ENCODE measurements around the gene PKDREJ. TPM values are rescaled to one million over a fixed set of nuclear protein-coding genes. Genes with fewer than 3 reads are reported as not detected.

The PKDREJ gene
- total RNA-seq, 1 experiment from 2014 or later = not detected

DNA sequence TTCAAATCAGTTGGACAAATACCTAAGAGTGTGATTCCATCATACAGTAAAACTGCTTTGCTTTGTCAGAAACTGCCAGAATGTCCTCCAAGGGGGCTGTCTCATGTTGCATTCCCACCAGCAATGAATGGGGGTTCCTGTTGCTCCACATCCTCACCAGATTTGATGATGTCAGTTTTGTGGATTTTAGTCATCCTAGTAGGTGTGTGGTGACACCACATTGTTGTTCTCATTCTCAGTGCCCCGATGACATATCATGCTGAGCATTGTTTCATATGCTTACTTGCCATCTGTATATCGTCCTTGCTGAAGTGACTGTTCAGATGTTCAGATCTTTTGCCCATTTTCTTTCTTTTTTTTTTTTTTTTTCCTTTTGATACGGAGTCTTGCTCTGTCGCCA is 50.1 kb downstream of the PKDREJ start (continued):
- TF ChIP-seq ZFX (IDR thresholded peaks at IDR 0.05) = no peak
- no peak for TF ChIP-seq ELF1 (IDR thresholded peaks at IDR 0.05; ENCODE audit: borderline replicate concordance, low read depth)
- no peak for TF ChIP-seq TCF7L2 (IDR thresholded peaks at IDR 0.05; ENCODE audit: borderline replicate concordance, extremely low read depth, insufficient read depth, insufficient read length)

DNA sequence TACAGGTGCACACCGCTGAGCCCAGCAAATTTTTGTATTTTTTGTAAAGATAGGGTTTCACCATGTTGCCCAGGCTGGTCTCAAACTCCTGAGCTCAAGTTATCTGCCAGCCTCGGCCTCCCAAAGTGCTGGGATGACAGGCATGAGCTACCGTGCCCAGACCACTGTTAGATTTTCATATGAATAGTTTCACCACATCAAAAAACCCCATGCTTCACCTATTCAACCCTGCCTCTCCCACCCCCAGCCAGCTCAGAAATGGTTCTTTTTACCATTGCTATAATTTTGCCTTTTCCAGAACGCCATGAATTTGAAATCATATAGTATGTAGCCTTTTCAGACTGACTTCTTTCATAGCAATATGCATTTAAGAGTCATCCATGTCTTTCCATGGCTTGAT is 50.9 kb downstream of the PKDREJ start:
- RAD21 ChIA-PET (ENCODE audit: low non-redundant PET in 1 of 2, low total read pairs in 2 of 2, uncharacterized antibody in 2 of 2, unreplicated experiment in 2 of 2) = no interaction called here
- H3K79me2 ChIP-seq (ENCODE audit: insufficient read depth, low read length) = no peaks in the 10 kb centered on the region
- no peaks in the 10 kb centered on the region for H3K9me2 ChIP-seq (ENCODE audit: insufficient read depth)
- no peak for ATAC-seq
- H3K27me3 ChIP-seq (ENCODE audit: insufficient read depth, low read length) = no peaks in the 10 kb centered on the region
- POLR2A ChIA-PET = no interaction called here
- H3K4me2 ChIP-seq (ENCODE audit: low read length) = no peak overlapping the region
- no peak for DNase-seq (ENCODE audit: low read depth, low spot score)
- H3K4me3 ChIP-seq (replicated peaks in 1 of 2; ENCODE audit: low read depth in 1 of 2, low read length in 2 of 2) = no peak overlapping the region
- CTCF ChIA-PET = no interaction called here
- H2AFZ ChIP-seq (ENCODE audit: low read depth, low read length, poor library complexity, severe bottlenecking) = no peak overlapping the region
- BruUV-seq (replicated peaks) = no TSS peak
- H3K9me3 ChIP-seq (ENCODE audit: control insufficient read depth in 1 of 2, insufficient read depth in 1 of 2, low read depth in 1 of 2, low read length in 2 of 2) = peaks cover 8 to 9% of the 10 kb centered on the region in 2 experiments; a peak in 3 of 4 replicates
- no peak overlapping the region for H3K27ac ChIP-seq (ENCODE audit: low read depth, low read length)
- TF ChIP-seq, protein P1, sequence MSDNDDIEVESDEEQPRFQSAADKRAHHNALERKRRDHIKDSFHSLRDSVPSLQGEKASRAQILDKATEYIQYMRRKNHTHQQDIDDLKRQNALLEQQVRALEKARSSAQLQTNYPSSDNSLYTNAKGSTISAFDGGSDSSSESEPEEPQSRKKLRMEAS (IDR thresholded peaks at IDR 0.05) = no peak
- TF ChIP-seq CBX3 (IDR thresholded peaks at IDR 0.05; ENCODE audit: low read depth) (no peak), SP1 (IDR thresholded peaks at IDR 0.05; ENCODE audit: low read depth) (no peak), EGR1 (IDR thresholded peaks at IDR 0.05; ENCODE audit: low read depth) (no peak), POLR2AphosphoS5 (IDR thresholded peaks at IDR 0.05; ENCODE audit: low read depth, low read length) (no peak), ZFX (IDR thresholded peaks at IDR 0.05) (no peak), JUND (IDR thresholded peaks at IDR 0.05) (no peak), ELF1 (IDR thresholded peaks at IDR 0.05; ENCODE audit: borderline replicate concordance, low read depth) (no peak), SIN3A (IDR thresholded peaks at IDR 0.05; ENCODE audit: low read depth) (no peak), CEBPB (IDR thresholded peaks at IDR 0.05; ENCODE audit: low read depth) (no peak), FOSL1 (IDR thresholded peaks at IDR 0.05; ENCODE audit: low read depth) (no peak), EZH2phosphoT487 (IDR thresholded peaks at IDR 0.05; ENCODE audit: borderline replicate concordance) (no peak), YY1 (IDR thresholded peaks at IDR 0.05; ENCODE audit: extremely low read depth, insufficient replicate concordance, low read depth, low read length) (no peak)
- TF ChIP-seq, protein P2, sequence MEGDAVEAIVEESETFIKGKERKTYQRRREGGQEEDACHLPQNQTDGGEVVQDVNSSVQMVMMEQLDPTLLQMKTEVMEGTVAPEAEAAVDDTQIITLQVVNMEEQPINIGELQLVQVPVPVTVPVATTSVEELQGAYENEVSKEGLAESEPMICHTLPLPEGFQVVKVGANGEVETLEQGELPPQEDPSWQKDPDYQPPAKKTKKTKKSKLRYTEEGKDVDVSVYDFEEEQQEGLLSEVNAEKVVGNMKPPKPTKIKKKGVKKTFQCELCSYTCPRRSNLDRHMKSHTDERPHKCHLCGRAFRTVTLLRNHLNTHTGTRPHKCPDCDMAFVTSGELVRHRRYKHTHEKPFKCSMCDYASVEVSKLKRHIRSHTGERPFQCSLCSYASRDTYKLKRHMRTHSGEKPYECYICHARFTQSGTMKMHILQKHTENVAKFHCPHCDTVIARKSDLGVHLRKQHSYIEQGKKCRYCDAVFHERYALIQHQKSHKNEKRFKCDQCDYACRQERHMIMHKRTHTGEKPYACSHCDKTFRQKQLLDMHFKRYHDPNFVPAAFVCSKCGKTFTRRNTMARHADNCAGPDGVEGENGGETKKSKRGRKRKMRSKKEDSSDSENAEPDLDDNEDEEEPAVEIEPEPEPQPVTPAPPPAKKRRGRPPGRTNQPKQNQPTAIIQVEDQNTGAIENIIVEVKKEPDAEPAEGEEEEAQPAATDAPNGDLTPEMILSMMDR (IDR thresholded peaks at IDR 0.05 in 2 of 3, conservative IDR thresholded peaks at IDR 0.05 in 1 of 3; ENCODE audit: borderline replicate concordance in 1 of 3, insufficient read depth in 1 of 3, low read depth in 2 of 3, low read length in 2 of 3) = no peak
- TF ChIP-seq, protein P3, sequence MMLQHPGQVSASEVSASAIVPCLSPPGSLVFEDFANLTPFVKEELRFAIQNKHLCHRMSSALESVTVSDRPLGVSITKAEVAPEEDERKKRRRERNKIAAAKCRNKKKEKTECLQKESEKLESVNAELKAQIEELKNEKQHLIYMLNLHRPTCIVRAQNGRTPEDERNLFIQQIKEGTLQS (IDR thresholded peaks at IDR 0.05) = no peak
- intact Hi-C loops (cut with micrococcal nuclease) = no loop called here
- H3K9ac ChIP-seq (ENCODE audit: low read length) = no peak overlapping the region
- H3K4me1 ChIP-seq (ENCODE audit: control insufficient read depth in 1 of 2, insufficient read depth in 2 of 2, low read length in 2 of 2) = no peaks in the 10 kb centered on the region
- peaks cover 2 to 4% of the 10 kb centered on the region in 2 experiments; a peak in 2 of 4 replicates for H3K36me3 ChIP-seq (ENCODE audit: control insufficient read depth in 1 of 2, insufficient read depth in 2 of 2, low read length in 2 of 2)
- no peaks in the 10 kb centered on the region for H4K20me1 ChIP-seq (ENCODE audit: insufficient read depth)
